Right cardiac atrium (tissue), 5 donors: ENCODE data around the gene FBLN5. TPM values are rescaled to one million over a fixed set of nuclear protein-coding genes. Genes with fewer than 3 reads are reported as not detected.
A peak's percentile ranks its signal among the peaks of the same experiment; 100 is the strongest.

ENCODE experiments used
- ATAC-seq, 2 donors: fragments of 200-7000 bp; cut with Tn5 transposase; one replicate each; pipeline versions ENCODE4 v1.8.0 to v1.9.1; 2020; ENCODE audit warnings: moderate library complexity in 2 of 2, mild to moderate bottlenecking in 1 of 2
- DNase-seq, 3 donors: peaks; one replicate each; pipeline ENCODE4 v3.0.0-alpha.2; 2020
- H3K27ac ChIP-seq: one replicate; pipeline ENCODE4 v1.5.1; 2013; ENCODE audit warnings: mild to moderate bottlenecking, low read length, control low read depth, moderate library complexity
- H3K27me3 ChIP-seq: one replicate; pipeline ENCODE4 v1.6.1; 2013; ENCODE audit not compliant: control insufficient read depth, insufficient read depth
- H3K4me1 ChIP-seq: one replicate; pipeline ENCODE4 v1.6.1; 2013; ENCODE audit warnings: low read length; ENCODE audit not compliant: control insufficient read depth, insufficient read depth
- H3K4me3 ChIP-seq: one replicate; pipeline ENCODE4 v1.5.1; 2013; ENCODE audit warnings: low read length, control low read depth
- H3K9me3 ChIP-seq: one replicate; pipeline ENCODE4 v1.6.1; 2013; ENCODE audit warnings: low read length; ENCODE audit not compliant: control insufficient read depth
- WGBS: extraction: QIAGEN DNeasy Blood & Tissue Kit; methylation state at CpG from one replicate; pipeline ENCODE4 v1.1.7; 2013; 5-methylcytosine and 5-hydroxymethylcytosine counted together
- intact Hi-C, 4 donors: fragments of 100-400 bp; cut with DNase I; formaldehyde crosslinking; loops; one replicate each; pipeline versions ENCODE4 v1.11.0 to v1.14.0; 2022 to 2023
- polyA plus RNA-seq: library from polyadenylated mRNA; stranded (reverse); fragments of 200-250 nt; gene quantifications from one replicate; pipeline ENCODE4 v1.2.3, GENCODE V29; 2013
- total RNA-seq, 4 donors: library from RNA; stranded (reverse); fragmentation: NEBNext Ultra II Directional; extraction: Animal tissue kit (Norgen Biotek cat#: 25700); gene quantifications; one replicate each; pipeline ENCODE4 v1.2.1, GENCODE V29; 2021
- donor health status: healthy with polysubstance abuse.
- donor health status: DM: no; HTN: yes; CAD: no.
- donor health status: DM: no; HTN: no; CAD: no.
- donor health status: DM: no; HTN: yes; CAD: no; lungs with severe emphysema.
- donor health status: DM: yes; HTN: yes; CAD: no.

FBLN5 gene
- total and polyA plus RNA-seq, 5 donors: 99.7 to 173 (median 141) TPM

DNA sequence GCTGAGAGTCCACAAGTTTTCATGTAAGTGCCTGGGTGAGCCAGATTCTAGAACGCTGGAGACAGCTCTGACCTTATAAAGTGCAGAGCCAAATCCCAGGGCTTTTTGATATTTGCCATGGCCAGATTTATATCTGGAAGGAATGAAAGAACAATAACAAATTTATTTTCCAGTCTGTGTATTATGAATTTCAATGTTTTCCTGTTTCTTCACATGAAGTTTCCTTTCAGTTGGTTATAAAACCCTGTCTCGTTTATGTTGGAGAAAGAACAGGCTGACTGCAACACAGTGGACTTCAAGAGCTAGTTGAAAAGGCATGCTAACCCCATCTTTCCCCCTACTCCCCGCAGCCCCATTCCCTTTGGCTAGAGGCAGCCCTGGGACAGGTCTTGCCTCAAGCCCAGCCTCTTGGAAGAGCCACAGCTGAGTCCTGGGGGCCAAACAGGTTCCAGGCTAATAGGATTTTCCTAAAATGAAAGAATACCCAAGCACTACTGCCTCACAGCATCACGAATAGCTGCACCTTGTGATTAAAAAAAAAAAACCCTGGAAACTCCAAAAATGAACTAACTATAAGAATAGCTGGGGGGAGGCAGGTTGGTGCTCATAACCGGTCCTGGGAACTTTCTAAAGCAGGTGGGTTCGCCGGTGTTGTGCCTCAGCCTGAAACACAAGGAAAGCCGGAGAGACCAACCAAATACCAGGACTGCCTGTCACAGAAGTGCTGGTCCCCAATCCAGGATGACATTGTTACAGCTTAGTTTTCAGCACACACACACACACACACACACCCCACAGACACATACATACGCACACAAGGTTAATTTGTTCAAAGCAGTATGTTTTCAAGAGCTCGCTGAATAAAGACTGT is 1.5 kb downstream of the FBLN5 start:
- DNase-seq (no peak), ATAC-seq (no peak)
- Histone ChIP-seq H3K4me3 (peak overlapping the region; percentile 87), H3K27me3 (no peaks in the 10 kb centered on the region), H3K9me3 (no peaks in the 10 kb centered on the region), H3K4me1 (no peaks in the 10 kb centered on the region), H3K27ac (peak overlapping the region; percentile 76)
- 44% methylated on average over 10 of the region's 10 CpGs for WGBS
- intact Hi-C loops: no loop called here

- no peak overlapping the region for H3K4me3 ChIP-seq
- DNase-seq (no peak), ATAC-seq (no peak)
- H3K9me3 ChIP-seq: no peaks in the 10 kb centered on the region
- H3K4me1 ChIP-seq: no peaks in the 10 kb centered on the region
- H3K27me3 ChIP-seq: no peaks in the 10 kb centered on the region
- intact Hi-C loops: no loop called here
- WGBS: 95% methylated on average over 9 of the region's 9 CpGs
- no peak overlapping the region for H3K27ac ChIP-seq
These were observed 4.5 kb downstream of the FBLN5 start for GRCh38 chr14:91942946-91943345.

DNA sequence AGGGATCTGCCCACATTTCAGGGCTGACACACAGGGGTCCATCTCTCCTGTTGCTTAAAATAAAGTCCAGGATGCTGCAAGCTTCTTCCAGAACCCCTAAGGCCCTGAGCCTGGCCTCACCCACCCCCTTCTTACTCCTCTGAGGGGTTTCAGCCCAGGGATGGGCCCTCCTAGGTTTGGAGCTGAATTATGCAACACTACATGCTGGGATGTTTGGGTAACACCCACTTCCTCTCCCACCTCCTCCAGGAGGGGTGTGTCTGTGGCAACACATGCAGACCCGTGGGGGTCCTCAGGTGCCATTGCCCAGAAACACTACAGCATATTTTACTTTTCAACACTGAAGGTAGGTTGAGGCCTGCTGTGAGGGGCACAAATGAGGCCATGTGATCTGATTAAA is 5.4 kb downstream of the FBLN5 start:
- ATAC-seq (no peak), DNase-seq (no peak)
- Histone ChIP-seq H3K27ac (no peak overlapping the region), H3K9me3 (no peaks in the 10 kb centered on the region), H3K4me3 (no peak overlapping the region), H3K27me3 (no peaks in the 10 kb centered on the region), H3K4me1 (no peaks in the 10 kb centered on the region)
- WGBS: 28% methylated on average over 1 of the region's 1 CpG
- intact Hi-C loops: no loop called here

DNA sequence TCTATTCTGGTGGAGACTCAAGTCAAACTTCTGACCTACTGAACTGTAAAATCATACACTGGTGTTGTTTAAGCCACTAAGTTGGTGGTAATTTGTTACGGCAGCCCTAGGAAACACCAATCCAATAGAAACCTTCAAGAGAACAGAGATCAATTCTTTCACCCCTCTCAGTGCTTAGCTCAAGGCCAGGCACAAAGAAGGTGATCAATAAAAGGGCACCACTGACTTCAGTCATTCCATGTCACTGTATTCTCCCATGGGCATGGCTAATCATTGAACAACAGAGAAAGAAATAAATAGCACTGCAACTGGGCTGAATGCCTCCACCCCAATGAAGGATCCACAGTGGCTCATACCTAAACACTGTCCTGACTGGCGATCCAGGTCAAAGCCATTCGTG is 7.3 kb downstream of the FBLN5 start:
- Histone ChIP-seq H3K4me3 (no peak overlapping the region), H3K9me3 (no peaks in the 10 kb centered on the region), H3K4me1 (peaks cover 2% of the 10 kb centered on the region), H3K27me3 (no peaks in the 10 kb centered on the region), H3K27ac (no peak overlapping the region)
- no peak for DNase-seq
- WGBS: 87% methylated on average over 3 of the region's 3 CpGs
- intact Hi-C loops: no loop called here
- ATAC-seq: no peak

DNA sequence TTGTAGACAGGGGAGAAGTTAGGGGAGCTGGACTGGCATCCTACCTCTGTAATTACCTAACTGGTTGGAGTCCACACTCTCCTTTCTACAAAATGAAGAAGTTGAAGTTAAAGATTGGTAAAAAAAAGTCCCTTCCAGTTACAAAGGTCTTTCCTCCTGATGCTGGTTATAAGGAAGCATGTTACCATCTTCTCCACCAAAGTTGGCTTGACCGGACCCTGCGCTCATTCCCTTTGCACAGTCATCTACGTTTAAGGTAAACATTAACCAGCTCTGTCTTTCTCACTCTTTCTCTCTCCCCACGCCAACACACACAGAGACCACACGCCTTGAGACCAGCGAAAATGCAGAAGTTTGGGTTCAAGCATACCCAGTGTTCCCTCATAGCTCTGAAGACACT is 11.9 kb downstream of the FBLN5 start:
- H3K4me3 ChIP-seq: no peak overlapping the region
- H3K4me1 ChIP-seq: peaks cover 2% of the 10 kb centered on the region
- intact Hi-C loops: no loop called here
- 91% methylated on average over 6 of the region's 6 CpGs for WGBS
- DNase-seq: no peak
- no peaks in the 10 kb centered on the region for H3K27me3 ChIP-seq
- ATAC-seq: no peak
- H3K9me3 ChIP-seq: no peaks in the 10 kb centered on the region
- no peak overlapping the region for H3K27ac ChIP-seq

DNA sequence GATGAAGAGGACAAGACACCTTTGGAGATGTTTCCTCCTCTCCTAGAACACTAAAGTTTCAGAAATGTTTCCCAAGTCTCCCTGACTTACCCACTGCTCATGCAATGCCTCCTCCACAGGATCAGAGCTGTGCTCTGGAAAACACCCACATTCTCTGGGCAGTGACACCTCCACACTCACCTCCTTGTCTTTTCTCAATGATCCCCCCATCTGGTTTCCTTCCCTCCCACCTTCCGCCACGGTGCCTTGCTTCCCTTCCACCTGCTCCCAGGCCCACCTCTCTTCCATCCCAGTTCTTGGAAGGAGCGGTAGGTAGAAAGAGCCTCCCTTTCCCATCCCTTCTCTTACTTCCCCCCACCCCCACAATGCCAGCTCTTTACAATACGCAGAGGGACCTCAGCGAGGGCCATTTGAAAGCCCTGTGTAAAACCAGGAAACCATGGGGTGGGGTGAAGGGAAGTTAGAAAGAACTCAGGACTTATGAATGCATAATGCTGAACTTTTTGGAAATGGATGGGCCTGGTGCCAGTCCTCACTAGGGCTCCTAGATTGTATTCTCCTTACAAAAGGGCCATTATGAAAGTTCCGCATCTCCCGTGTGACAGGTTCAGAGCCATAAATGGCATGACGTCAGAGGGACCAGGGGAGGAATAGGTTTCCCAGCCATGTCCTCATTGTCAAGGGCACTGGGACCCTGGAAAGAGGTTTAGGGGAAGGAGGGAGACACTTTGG is 12.8 kb downstream of the FBLN5 start:
- H3K4me3 ChIP-seq: no peak overlapping the region
- 67% methylated on average over 8 of the region's 8 CpGs for whole genome bisulfite sequencing
- intact Hi-C loops: no loop called here
- H3K27ac ChIP-seq: no peak overlapping the region
- ATAC-seq (peak; percentile 26 to 59), DNase-seq (peak in 1 of 3 donors; percentile 55)
- H3K27me3 ChIP-seq: no peaks in the 10 kb centered on the region
- H3K4me1 ChIP-seq: peaks cover 2% of the 10 kb centered on the region
- no peaks in the 10 kb centered on the region for H3K9me3 ChIP-seq

DNA sequence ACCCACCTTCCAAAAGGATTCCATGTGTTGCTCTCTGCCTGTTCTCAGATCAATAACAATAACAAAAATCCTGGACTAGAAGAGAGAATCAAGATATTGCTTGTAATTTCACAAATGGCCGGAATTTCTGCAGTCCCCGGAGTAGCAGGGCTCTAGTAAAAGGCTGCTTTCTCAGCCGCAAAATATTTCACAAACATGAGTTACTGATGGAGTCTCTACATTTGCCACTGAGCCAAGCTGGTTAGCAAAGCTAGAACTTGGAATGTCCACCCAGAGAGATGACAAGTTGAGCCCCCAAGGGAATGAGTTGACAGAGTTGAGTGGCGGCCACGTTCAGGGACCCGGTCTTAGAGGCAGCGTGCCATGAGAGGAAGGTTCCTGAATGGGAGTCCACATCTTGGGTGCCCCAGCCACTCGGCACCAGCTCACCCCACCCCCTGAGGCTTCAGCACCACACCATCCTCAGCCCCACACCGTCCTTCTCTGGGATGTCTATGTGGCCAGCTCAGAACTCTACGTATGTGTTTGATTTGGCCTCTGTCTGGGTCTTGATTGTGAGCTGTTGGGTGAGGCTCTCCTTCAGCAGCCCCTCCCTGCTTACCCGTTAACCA is 15.9 kb downstream of the FBLN5 start:
- H3K27ac ChIP-seq: peak overlapping the region; percentile 14
- peak; percentile 83 to 88 for ATAC-seq

DNA sequence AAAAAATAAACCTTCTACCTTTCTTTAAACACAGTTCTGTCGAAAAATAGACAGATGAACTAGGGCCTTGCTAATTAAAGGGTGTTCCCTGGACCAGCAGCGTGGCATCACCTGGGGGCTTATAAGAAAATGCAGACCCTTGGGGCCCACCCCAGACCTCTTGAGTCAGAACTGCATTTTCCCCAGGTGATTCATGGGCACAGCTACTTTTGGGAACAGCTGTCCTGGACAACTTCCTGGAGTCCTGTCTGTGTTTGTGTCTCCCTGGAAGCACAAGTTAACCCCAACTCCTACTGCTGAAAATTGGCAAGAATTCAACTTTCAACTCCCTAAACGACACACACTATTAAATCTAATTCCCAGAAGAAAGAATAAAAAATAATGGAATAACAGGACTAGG is 17.8 kb downstream of the FBLN5 start:
- Histone ChIP-seq H3K4me1 (peaks cover 10% of the 10 kb centered on the region), H3K27me3 (no peaks in the 10 kb centered on the region), H3K4me3 (no peak overlapping the region), H3K27ac (no peak overlapping the region), H3K9me3 (no peaks in the 10 kb centered on the region)
- no peak for ATAC-seq
- WGBS: 69% methylated on average over 3 of the region's 3 CpGs
- intact Hi-C loops: no loop called here
- DNase-seq: no peak

More for the DNA sequence above, 15.9 kb downstream of the FBLN5 start:
- intact Hi-C loops: no loop called here
- 66% methylated on average over 11 of the region's 11 CpGs for WGBS
- H3K4me3 ChIP-seq: no peak overlapping the region
- DNase-seq: peak; percentile 59 to 85 (median 74)
- no peaks in the 10 kb centered on the region for H3K27me3 ChIP-seq
- peaks cover 2% of the 10 kb centered on the region for H3K4me1 ChIP-seq
- H3K9me3 ChIP-seq: no peaks in the 10 kb centered on the region

DNA sequence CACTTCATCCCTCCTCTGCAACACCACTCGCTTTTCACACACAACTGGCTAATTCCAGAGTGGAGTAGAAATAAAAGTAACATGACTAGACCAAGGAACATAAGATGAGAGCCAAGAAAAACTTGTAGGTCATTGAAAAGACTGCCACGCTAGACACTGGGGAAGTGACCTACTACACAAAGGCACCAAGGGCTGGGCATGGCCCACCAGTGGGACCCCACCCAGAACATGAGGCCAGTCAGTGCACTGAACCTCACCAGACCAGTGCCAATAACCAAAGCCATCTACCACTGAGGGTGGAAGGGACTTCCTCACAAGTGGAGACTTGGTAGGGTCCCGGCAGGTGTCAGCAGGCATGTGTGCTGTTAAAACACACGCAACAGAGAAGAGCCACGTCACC is 19.7 kb downstream of the FBLN5 start:
- Histone ChIP-seq H3K4me1 (peaks cover 10% of the 10 kb centered on the region), H3K9me3 (no peaks in the 10 kb centered on the region), H3K4me3 (no peak overlapping the region), H3K27me3 (no peaks in the 10 kb centered on the region), H3K27ac (no peak overlapping the region)
- intact Hi-C loops: no loop called here
- WGBS: 73% methylated on average over 5 of the region's 5 CpGs
- peak in 1 of 2 donors; percentile 18 for ATAC-seq
- DNase-seq: peak in 1 of 3 donors; percentile 57

GRCh38 chr14:91927191-91927590 is 20.3 kb downstream of the FBLN5 start:
- H3K4me1 ChIP-seq: peaks cover 10% of the 10 kb centered on the region
- DNase-seq (no peak), ATAC-seq (no peak)
- no peaks in the 10 kb centered on the region for H3K9me3 ChIP-seq
- intact Hi-C loops: no loop called here
- no peaks in the 10 kb centered on the region for H3K27me3 ChIP-seq
- no peak overlapping the region for H3K27ac ChIP-seq
- no peak overlapping the region for H3K4me3 ChIP-seq
- 62% methylated on average over 3 of the region's 3 CpGs for WGBS
